Kidney (tissue), 14 donors: ENCODE data around the gene HSPG2. TPM values are rescaled to one million over a fixed set of nuclear protein-coding genes. Genes with fewer than 3 reads are reported as not detected.
"Not testable (repeated sequence)": the region's sequence is repeated elsewhere in the genome, so short reads cannot be mapped to it uniquely, and the experiment has no call there.

Experiments
- DNase-seq, 5 donors: peaks; one replicate each; pipeline ENCODE4 v3.0.0-alpha.2; 2013 to 2020
- FAIRE-seq: peaks from 2 replicates; lab custom pipeline; 2012; peaks lifted over from hg19 to GRCh38; lab: Jason Lieb, UNC
- H3K27ac ChIP-seq, 2 donors: one replicate each; pipeline ENCODE4 v1.7.0; 2013; ENCODE audit warnings: low read depth in 2 of 2, low read length in 2 of 2, inconsistent platforms in 1 of 2
- H3K27me3 ChIP-seq: one replicate; pipeline ENCODE4 v1.7.1; 2013; ENCODE audit warnings: low read length, inconsistent platforms; ENCODE audit not compliant: control insufficient read depth, insufficient read depth
- H3K36me3 ChIP-seq, 3 donors: one replicate each; pipeline versions ENCODE4 v1.7.0 to v1.7.1; 2013; ENCODE audit warnings: low read length in 3 of 3, control low read depth in 1 of 3, inconsistent platforms in 1 of 3; ENCODE audit not compliant: insufficient read depth in 3 of 3, control insufficient read depth in 2 of 3
- H3K4me1 ChIP-seq, 3 donors: one replicate each; pipeline versions ENCODE4 v1.7.0 to v1.7.1; 2013; ENCODE audit warnings: low read length in 3 of 3, inconsistent platforms in 1 of 3, low read depth in 1 of 3; ENCODE audit not compliant: control insufficient read depth in 2 of 3, insufficient read depth in 2 of 3
- H3K4me3 ChIP-seq, 3 donors: one replicate each; pipeline versions ENCODE4 v1.7.0 to v1.8.1; 2013; ENCODE audit warnings: low read length in 3 of 3, control low read depth in 1 of 3, inconsistent platforms in 1 of 3
- H3K9ac ChIP-seq, 3 donors: one replicate each; pipeline versions ENCODE4 v1.7.0 to v1.7.1; 2013; ENCODE audit warnings: low read length in 3 of 3, control low read depth in 1 of 3, inconsistent platforms in 1 of 3
- H3K9me3 ChIP-seq, 3 donors: one replicate each; pipeline versions ENCODE4 v1.7.0 to v1.7.1; 2013; ENCODE audit warnings: low read length in 3 of 3, control low read depth in 1 of 3, inconsistent platforms in 1 of 3; ENCODE audit not compliant: control insufficient read depth in 2 of 3, insufficient read depth in 1 of 3
- intact Hi-C: fragments of 100-400 bp; cut with DNase I; formaldehyde crosslinking; loops from one replicate; pipeline ENCODE4 v1.11.1; 2022
- polyA plus RNA-seq: library from polyadenylated mRNA; stranded (reverse); fragments of 350-450 nt; fragmentation: Illumina TruSeq; extraction: RNeasy Lipid Tissue Mini Kit (QIAGEN cat#74804); gene quantifications from one replicate; pipeline ENCODE4 v1.2.3, GENCODE V29; 2014; ENCODE audit warnings: low read depth, low replicate concordance; ENCODE audit not compliant: insufficient read depth
- total RNA-seq: library from RNA; stranded (reverse); fragmentation: NEBNext Ultra II Directional; extraction: Animal tissue kit (Norgen Biotek cat#: 25700); gene quantifications from one replicate; pipeline ENCODE4 v1.2.1, GENCODE V29; 2021
- TF ChIP-seq, protein P1 (sequence below): IDR thresholded peaks from 3 replicates; pipeline ENCODE4 v1.5.1; 2012; ENCODE audit warnings: mild to moderate bottlenecking, moderate library complexity, borderline replicate concordance; ENCODE audit not compliant: insufficient read depth; ENCODE audit errors: extremely low read depth
- donor health status: control.
- donor health status: control.
- donor health status: control.
- donor health status: control.
- donor health status: control.
- donor health status: DM: yes; HTN: yes; CAD: no.
- donor health status: Normal renal cell carcinoma (clear cell type).

Gene HSPG2
- total and polyA plus RNA-seq, 2 donors from 2014 or later, result 60.4 to 510 TPM

DNA sequence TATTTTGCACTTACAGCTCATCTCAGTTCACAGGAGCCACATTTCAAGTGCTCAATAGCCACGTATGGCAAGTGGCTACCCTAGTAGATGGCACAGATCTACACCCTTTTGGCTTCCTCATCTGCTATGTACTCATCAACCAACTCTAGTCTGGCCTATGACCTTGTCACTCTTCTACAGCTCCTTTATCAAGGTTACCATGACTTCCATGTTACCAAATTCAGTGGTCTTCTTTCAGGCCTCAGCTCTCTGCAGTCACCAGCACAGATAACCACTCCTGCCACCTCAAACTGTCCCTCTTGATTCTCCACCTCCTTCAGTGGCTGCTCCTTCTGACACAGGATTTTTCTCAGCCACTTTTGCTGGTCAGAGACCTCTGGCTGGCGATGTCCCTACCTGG, 142.5 kb downstream of the HSPG2 start:
- Histone ChIP-seq H3K9me3 (peaks cover 0 to 7% (median 0%) of the 10 kb centered on the region in 3 donors), H3K4me1 (no peaks in the 10 kb centered on the region), H3K9ac (no peak overlapping the region), H3K4me3 (no peak overlapping the region), H3K36me3 (no peaks in the 10 kb centered on the region), H3K27me3 (no peaks in the 10 kb centered on the region), H3K27ac (no peak overlapping the region)
- DNase-seq, result no peak
- intact Hi-C loops, result no loop called here
- TF ChIP-seq, protein P1, sequence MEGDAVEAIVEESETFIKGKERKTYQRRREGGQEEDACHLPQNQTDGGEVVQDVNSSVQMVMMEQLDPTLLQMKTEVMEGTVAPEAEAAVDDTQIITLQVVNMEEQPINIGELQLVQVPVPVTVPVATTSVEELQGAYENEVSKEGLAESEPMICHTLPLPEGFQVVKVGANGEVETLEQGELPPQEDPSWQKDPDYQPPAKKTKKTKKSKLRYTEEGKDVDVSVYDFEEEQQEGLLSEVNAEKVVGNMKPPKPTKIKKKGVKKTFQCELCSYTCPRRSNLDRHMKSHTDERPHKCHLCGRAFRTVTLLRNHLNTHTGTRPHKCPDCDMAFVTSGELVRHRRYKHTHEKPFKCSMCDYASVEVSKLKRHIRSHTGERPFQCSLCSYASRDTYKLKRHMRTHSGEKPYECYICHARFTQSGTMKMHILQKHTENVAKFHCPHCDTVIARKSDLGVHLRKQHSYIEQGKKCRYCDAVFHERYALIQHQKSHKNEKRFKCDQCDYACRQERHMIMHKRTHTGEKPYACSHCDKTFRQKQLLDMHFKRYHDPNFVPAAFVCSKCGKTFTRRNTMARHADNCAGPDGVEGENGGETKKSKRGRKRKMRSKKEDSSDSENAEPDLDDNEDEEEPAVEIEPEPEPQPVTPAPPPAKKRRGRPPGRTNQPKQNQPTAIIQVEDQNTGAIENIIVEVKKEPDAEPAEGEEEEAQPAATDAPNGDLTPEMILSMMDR, result no peak
- no peak for FAIRE-seq

DNA sequence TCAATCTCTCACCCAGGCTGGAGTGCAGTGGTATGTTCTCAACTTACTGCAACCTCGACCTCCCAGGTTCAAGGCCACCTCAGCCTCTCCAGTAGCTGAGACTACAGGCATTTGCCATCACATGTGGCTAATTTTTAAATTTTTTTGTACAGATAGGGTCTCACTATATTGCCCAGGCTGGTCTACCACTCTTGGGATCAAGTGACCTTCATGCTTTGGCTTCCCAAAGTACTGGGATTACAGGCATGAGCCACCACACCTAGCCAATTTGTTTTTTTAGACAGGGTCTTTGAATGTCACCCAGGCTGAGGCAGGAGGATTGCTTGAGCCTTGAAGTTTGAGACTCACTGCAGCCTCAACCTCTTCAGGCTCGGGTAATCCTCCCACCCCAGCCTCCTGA, 144.0 kb downstream of the HSPG2 start:
- H3K27ac ChIP-seq, result no peak overlapping the region
- peaks cover 0 to 7% (median 0%) of the 10 kb centered on the region in 3 donors for H3K9me3 ChIP-seq
- DNase-seq (no peak), FAIRE-seq (no peak)
- no peak overlapping the region for H3K9ac ChIP-seq
- no peaks in the 10 kb centered on the region for H3K36me3 ChIP-seq
- intact Hi-C loops, result no loop called here
- H3K4me1 ChIP-seq, result no peaks in the 10 kb centered on the region
- no peak overlapping the region for H3K4me3 ChIP-seq
- TF ChIP-seq, protein P1, result no peak
- H3K27me3 ChIP-seq, result no peaks in the 10 kb centered on the region

DNA sequence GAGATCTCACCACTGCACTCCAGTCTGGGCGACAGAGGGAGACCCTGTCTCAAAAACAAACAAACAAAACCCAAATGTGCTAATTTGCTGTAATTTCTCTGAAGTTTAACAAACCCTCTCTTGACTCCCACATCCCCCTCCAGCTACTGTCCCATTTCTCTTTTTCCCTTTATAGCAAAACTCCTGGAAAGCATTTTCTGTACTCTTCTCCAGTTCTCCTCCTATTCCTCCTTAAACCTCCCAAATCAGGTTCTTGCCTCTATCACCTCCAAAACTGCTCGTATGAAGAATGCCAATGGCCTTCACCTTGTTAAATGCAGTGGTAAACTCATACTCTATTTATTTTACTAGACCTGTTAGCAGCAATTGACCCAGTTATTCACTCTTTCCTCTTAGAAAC, 150.5 kb downstream of the HSPG2 start:
- H3K9ac ChIP-seq, result no peak overlapping the region
- H3K9me3 ChIP-seq, result no peaks in the 10 kb centered on the region
- no peaks in the 10 kb centered on the region for H3K36me3 ChIP-seq
- intact Hi-C loops, result no loop called here
- no peaks in the 10 kb centered on the region for H3K27me3 ChIP-seq
- no peaks in the 10 kb centered on the region for H3K4me1 ChIP-seq
- H3K27ac ChIP-seq, result no peak overlapping the region
- no peak overlapping the region for H3K4me3 ChIP-seq
- FAIRE-seq, result no peak
- TF ChIP-seq, protein P1, result no peak
- no peak for DNase-seq

DNA sequence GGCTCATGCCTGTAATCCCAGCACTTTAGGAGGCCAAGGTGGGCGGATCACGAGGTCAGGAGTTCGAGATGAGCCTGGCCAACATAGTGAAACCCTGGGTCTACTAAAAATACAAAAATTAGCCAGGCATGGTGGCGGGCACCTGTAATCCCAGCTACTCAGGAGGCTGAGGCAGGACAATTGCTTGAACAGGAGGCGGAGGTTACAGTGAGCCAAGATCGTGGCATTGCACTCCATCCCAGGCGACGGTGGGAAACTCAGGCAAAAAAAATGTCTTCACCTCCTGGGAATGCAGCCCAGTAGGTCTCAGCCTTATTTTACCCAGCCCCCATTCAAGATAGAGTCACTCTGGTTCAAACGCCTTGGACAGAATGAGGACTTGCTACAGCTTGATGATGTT, 151.3 kb downstream of the HSPG2 start:
- H3K4me3 ChIP-seq, H3K27me3 ChIP-seq, FAIRE-seq, H3K9ac ChIP-seq, H3K9me3 ChIP-seq, intact Hi-C loops, H3K27ac ChIP-seq, H3K36me3 ChIP-seq, DNase-seq, H3K4me1 ChIP-seq: not testable (repeated sequence)
